T-cell (primary cell): ENCODE results near the gene USP37. TPM values are rescaled to one million over a fixed set of nuclear protein-coding genes. Genes with fewer than 3 reads are reported as not detected.

ENCODE experiments used
- ATAC-seq, 4 experiments: fragments of 200-7000 bp in 3 of 4; fragments of 150-1000 bp in 1 of 4; cut with Tn5 transposase; replicated peaks in 1 of 4; 1 replicate in 3 of 4; 2 replicates in 1 of 4; pipeline ENCODE4 v1.10.0; 2021; ENCODE audit warnings: moderate library complexity in 3 of 4, mild to moderate bottlenecking in 2 of 4, moderate number of reproducible peaks in 1 of 4
- CTCF ChIA-PET, 2 donors: fragments of 300-600 bp; sonication (Branson Sonifier 250); formaldehyde crosslinking; loops; one replicate each; lab custom pipeline; 2022; ENCODE audit warnings: antibody characterized with exemption in 2 of 2; lab: Charles Lee
- POLR2A ChIA-PET, 2 donors: fragments of 300-600 bp; sonication (Branson Sonifier 250); formaldehyde crosslinking; loops; one replicate each; lab custom pipeline; 2022; ENCODE audit warnings: antibody characterized with exemption in 2 of 2; lab: Charles Lee
- DNase-seq, 35 experiments: peaks; one replicate each; pipeline versions ENCODE4 v3.0.0 to v3.0.0-alpha.2; 2013 to 2023
- H3K27ac ChIP-seq: one replicate; pipeline ENCODE4 v1.5.1; 2013; ENCODE audit warnings: low read length
- H3K27me3 ChIP-seq, 2 experiments: replicated peaks in 1 of 2; 1 replicate in 1 of 2; 2 replicates in 1 of 2; pipeline versions ENCODE4 v1.6.1 to v1.7.0; 2013; ENCODE audit warnings: low read length in 1 of 2, mixed read lengths in 1 of 2; ENCODE audit not compliant: control insufficient read depth in 2 of 2, insufficient read depth in 2 of 2; ENCODE audit errors: extremely low read depth in 1 of 2
- H3K36me3 ChIP-seq, 2 donors: 1 replicate in 1 of 2; 2 replicates in 1 of 2; pipeline versions ENCODE4 v1.6.1 to v1.7.0; 2013; ENCODE audit warnings: low read length in 1 of 2; ENCODE audit not compliant: control insufficient read depth in 2 of 2, insufficient read depth in 1 of 2; ENCODE audit errors: extremely low read depth in 1 of 2
- H3K4me1 ChIP-seq, 2 experiments: 1 replicate in 1 of 2; 2 replicates in 1 of 2; pipeline versions ENCODE4 v1.6.1 to v1.7.0; 2013; ENCODE audit warnings: low read length in 2 of 2, mixed read lengths in 1 of 2; ENCODE audit not compliant: insufficient read depth in 2 of 2, control insufficient read depth in 1 of 2; ENCODE audit errors: extremely low read depth in 1 of 2
- H3K4me3 ChIP-seq, 2 donors: 1 replicate in 1 of 2; 2 replicates in 1 of 2; pipeline versions ENCODE4 v1.5.1 to v1.7.0; 2013; ENCODE audit warnings: mild to moderate bottlenecking in 2 of 2, low read length in 1 of 2, moderate library complexity in 1 of 2; ENCODE audit not compliant: control insufficient read depth in 1 of 2; ENCODE audit errors: extremely low read depth in 1 of 2
- H3K9me3 ChIP-seq: 2 replicates; pipeline ENCODE4 v1.7.0; 2013
- H3K27ac Mint-ChIP-seq, 2 donors: one replicate each; pipeline ENCODE4 v1.8.0; 2020 to 2021; ENCODE audit warnings: mild to moderate bottlenecking in 2 of 2, mixed read lengths in 2 of 2
- H3K27me3 Mint-ChIP-seq, 2 donors: one replicate each; pipeline ENCODE4 v1.8.0; 2021 to 2022; ENCODE audit warnings: mixed read lengths in 2 of 2
- H3K36me3 Mint-ChIP-seq: one replicate; pipeline ENCODE4 v1.8.0; 2021; ENCODE audit warnings: mixed read lengths
- H3K4me1 Mint-ChIP-seq, 3 donors: one replicate each; pipeline ENCODE4 v1.8.0; 2020 to 2022; ENCODE audit warnings: mixed read lengths in 3 of 3, mild to moderate bottlenecking in 1 of 3
- H3K4me3 Mint-ChIP-seq, 3 donors: one replicate each; pipeline ENCODE4 v1.8.0; 2020 to 2022; ENCODE audit warnings: mild to moderate bottlenecking in 3 of 3, mixed read lengths in 3 of 3, moderate library complexity in 3 of 3
- H3K9me3 Mint-ChIP-seq, 3 donors: one replicate each; pipeline ENCODE4 v1.8.0; 2020 to 2022; ENCODE audit warnings: mixed read lengths in 3 of 3
- WGBS: methylation state at CpG from one replicate; pipeline ENCODE4 v1.1.5; 2013; ENCODE audit warnings: missing lambda C conversion rate; ENCODE audit not compliant: insufficient coverage; 5-methylcytosine and 5-hydroxymethylcytosine counted together
- total RNA-seq, 35 experiments: library from RNA in 6 of 35; stranded (reverse) in 6 of 35; fragments of 120-200 nt in 1 of 35; gene quantifications; one replicate each; pipeline versions ENCODE4 v1.2.1 to v1.2.4 and lab custom pipeline; 2013 to 2026

Gene USP37
- total RNA-seq, 5 donors from 2014 or later (not counting 1 experiment from before 2014, with no cell fraction given): 19.5 to 28.8 (median 22.9) TPM

DNA sequence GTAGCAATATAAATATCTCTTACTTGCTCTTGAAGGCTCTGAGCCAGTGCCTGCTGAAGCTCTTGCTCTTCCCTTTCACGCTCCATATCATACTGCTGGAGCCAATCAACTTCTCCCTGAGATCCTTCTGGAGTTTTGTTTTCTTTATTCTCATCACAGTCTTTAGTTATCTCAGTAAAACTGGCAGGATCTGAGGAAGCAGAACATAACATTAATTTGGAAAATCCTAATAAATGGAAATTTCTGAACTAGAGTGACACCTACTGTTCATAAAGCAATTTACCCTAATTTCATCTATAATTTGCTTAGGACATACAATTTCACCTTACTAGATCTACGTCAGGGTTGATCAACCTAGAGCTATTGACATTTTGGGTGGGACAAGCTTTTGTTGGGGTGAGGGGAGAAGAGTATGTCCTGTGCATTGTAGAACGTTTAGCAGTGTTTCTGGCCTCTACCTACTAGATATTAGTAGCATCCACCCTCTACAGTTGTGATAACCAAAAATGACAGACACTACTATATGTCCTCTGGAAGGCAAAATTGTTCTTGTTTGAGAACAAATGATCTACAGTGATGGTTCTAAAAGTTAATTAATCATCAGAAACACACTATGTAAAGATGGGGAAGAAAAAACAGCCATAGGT lies 102.0 kb downstream of the USP37 start:
- CTCF ChIA-PET: interaction anchor here (0.6 to 1.5 kb wide), 8 partner anchors 14 to 196 kb away, joined by 3 to 5 read pairs (median 4); partner anchors contain the start of genes AAMP (in 1 of the 2) and PNKD (in 1 of the 2)
- no CpG with 5 or more reads among the region's 3 CpGs for WGBS
- peak overlapping the region in 1 of 2 donors; percentile 32 for H3K27ac Mint-ChIP-seq
- H3K4me1 Mint-ChIP-seq: peaks cover 6 to 17% (median 11%) of the 10 kb centered on the region in 3 donors
- DNase-seq: peak in 1 of 35 experiments; percentile 44
- no peak for ATAC-seq
- Histone ChIP-seq H3K36me3 (peaks cover 0 to 27% of the 10 kb centered on the region in 2 donors), H3K27ac (no peak overlapping the region), H3K4me3 (no peak overlapping the region), H3K4me1 (peaks cover 0 to under 1% of the 10 kb centered on the region in 2 experiments), H3K9me3 (no peaks in the 10 kb centered on the region), H3K27me3 (no peaks in the 10 kb centered on the region)
- POLR2A ChIA-PET: interaction anchor here in 1 of 2 donors (0.6 kb wide), 1 partner anchor 250 kb away, joined by 3 read pairs; no protein-coding TSS in a partner anchor
- no peaks in the 10 kb centered on the region for H3K9me3 Mint-ChIP-seq
- no peak overlapping the region for H3K4me3 Mint-ChIP-seq
- H3K36me3 Mint-ChIP-seq: peaks cover 32% of the 10 kb centered on the region
- no peaks in the 10 kb centered on the region for H3K27me3 Mint-ChIP-seq

DNA sequence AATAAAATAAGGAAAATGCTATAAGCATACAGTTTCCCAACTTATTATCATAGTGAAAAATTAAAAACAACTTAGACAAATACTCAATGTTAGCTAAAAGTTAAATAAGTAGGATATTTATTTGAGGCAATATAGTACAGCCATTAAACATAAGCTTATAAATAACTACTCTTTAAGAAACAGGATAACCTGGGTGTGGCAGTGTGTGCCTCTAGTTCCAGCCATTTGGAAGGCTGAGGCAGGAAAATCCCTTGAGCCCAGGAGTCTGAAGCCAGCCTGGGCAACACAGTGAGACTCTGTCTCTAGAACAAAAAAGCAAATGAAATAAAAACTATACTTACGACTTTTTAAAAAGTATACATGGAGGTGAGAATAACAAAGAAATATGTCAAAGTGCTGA lies 109.6 kb downstream of the USP37 start:
- Mint-ChIP-seq H3K4me3 (no peak overlapping the region), H3K9me3 (peaks cover 9 to 12% (median 10%) of the 10 kb centered on the region in 3 donors), H3K4me1 (no peaks in the 10 kb centered on the region), H3K27ac (no peak overlapping the region), H3K27me3 (no peaks in the 10 kb centered on the region), H3K36me3 (peaks cover 54% of the 10 kb centered on the region)
- DNase-seq (no peak), ATAC-seq (no peak)
- ChIA-PET POLR2A (interaction anchor here in 1 of 2 donors (0.6 kb wide), 1 partner anchor 106 kb away, joined by 3 read pairs; no protein-coding TSS in a partner anchor), CTCF (no interaction called here)
- Histone ChIP-seq H3K9me3 (no peaks in the 10 kb centered on the region), H3K27ac (no peak overlapping the region), H3K4me1 (no peaks in the 10 kb centered on the region), H3K27me3 (no peaks in the 10 kb centered on the region), H3K4me3 (no peak overlapping the region), H3K36me3 (peaks cover 3 to 55% of the 10 kb centered on the region in 2 donors)
- WGBS: no CpG with 5 or more reads among the region's 1 CpG

DNA sequence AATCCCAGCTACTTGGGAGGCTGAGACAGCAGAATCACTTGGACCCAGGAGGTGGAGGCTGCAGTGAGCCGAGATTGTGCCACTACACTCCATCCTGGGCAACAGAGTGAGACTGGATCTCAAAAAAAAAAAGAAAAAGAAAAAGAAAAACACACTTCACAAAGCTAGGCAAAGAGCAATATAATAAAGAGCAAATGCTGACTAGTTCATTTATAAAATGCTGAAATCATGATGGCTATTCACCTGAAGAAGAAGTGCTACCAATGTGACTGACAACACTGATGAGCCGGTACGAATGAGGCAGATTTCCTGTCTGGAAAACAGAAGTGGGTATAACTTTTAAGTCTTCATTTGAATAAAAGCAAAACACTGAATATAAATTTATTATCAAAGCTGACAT lies 111.3 kb downstream of the USP37 start:
- POLR2A ChIA-PET: no interaction called here
- Histone ChIP-seq H3K36me3 (peaks cover 3 to 50% of the 10 kb centered on the region in 2 donors), H3K4me3 (no peak overlapping the region), H3K9me3 (no peaks in the 10 kb centered on the region), H3K27ac (no peak overlapping the region), H3K27me3 (no peaks in the 10 kb centered on the region), H3K4me1 (no peaks in the 10 kb centered on the region)
- Mint-ChIP-seq H3K36me3 (peaks cover 46% of the 10 kb centered on the region), H3K27ac (no peak overlapping the region), H3K9me3 (peaks cover 9 to 12% (median 10%) of the 10 kb centered on the region in 3 donors), H3K4me1 (no peaks in the 10 kb centered on the region), H3K27me3 (no peaks in the 10 kb centered on the region), H3K4me3 (no peak overlapping the region)
- ATAC-seq (no peak), DNase-seq (no peak)
- CTCF ChIA-PET: no interaction called here
- no CpG with 5 or more reads among the region's 3 CpGs for WGBS

DNA sequence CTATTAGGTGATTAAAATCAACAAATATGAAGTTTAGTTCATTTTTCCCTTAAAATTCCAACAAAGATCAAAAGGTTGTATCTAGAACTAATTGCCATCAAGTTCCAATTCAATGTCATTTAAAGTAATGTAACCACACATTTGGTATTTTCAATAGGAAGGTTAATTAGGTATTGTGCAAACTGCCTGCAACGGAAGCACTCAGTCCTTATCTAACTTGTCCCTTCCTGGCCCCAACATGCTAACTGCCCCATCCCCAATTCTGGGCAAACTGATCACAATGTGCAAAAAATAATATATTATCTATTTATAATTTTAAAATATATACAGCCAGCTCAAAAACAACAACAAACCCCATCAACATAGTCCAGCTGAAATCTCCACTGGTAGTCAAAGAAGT lies 116.1 kb downstream of the USP37 start:
- Mint-ChIP-seq H3K36me3 (peaks cover 54% of the 10 kb centered on the region), H3K4me3 (no peak overlapping the region), H3K27ac (no peak overlapping the region), H3K27me3 (no peaks in the 10 kb centered on the region), H3K4me1 (peaks cover 0 to 2% (median 0%) of the 10 kb centered on the region in 3 donors), H3K9me3 (peaks cover 9 to 12% (median 10%) of the 10 kb centered on the region in 3 donors)
- Histone ChIP-seq H3K9me3 (no peaks in the 10 kb centered on the region), H3K27me3 (no peaks in the 10 kb centered on the region), H3K27ac (no peak overlapping the region), H3K4me1 (no peaks in the 10 kb centered on the region), H3K36me3 (peaks cover 3 to 48% of the 10 kb centered on the region in 2 donors), H3K4me3 (no peak overlapping the region)
- DNase-seq: no peak
- POLR2A ChIA-PET: no interaction called here
- no peak for ATAC-seq
- no CpG with 5 or more reads among the region's 1 CpG for WGBS
- CTCF ChIA-PET: interaction anchor here in 1 of 2 donors (0.6 kb wide), 2 partner anchors 19 to 32 kb away, joined by 5 to 8 read pairs; no protein-coding TSS in a partner anchor

DNA sequence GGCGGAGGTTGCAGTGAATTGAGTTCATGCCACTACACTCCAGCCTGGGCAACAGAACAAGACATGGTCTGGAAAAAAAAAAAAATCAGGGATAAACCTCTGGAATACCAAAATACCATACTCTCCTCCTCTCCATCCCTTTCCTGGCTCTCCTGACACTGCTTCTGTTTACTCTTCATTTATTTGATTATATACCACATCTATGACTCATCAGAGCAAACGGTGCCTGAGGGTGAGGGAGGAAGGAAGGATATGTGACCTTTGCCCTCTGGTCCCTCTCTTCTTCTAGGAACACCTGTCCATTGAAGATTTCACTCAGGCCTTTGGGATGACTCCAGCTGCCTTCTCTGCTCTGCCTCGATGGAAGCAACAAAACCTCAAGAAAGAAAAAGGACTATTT lies 119.2 kb downstream of the USP37 start:
- DNase-seq (no peak), ATAC-seq (no peak)
- peaks cover 0 to 2% (median 0%) of the 10 kb centered on the region in 3 donors for H3K4me1 Mint-ChIP-seq
- Histone ChIP-seq H3K9me3 (no peaks in the 10 kb centered on the region), H3K27ac (no peak overlapping the region), H3K4me3 (no peak overlapping the region), H3K27me3 (no peaks in the 10 kb centered on the region), H3K36me3 (peaks cover 0 to 25% of the 10 kb centered on the region in 2 donors), H3K4me1 (no peaks in the 10 kb centered on the region)
- no peaks in the 10 kb centered on the region for H3K9me3 Mint-ChIP-seq
- no peak overlapping the region for H3K4me3 Mint-ChIP-seq
- H3K27ac Mint-ChIP-seq: no peak overlapping the region
- CTCF ChIA-PET: interaction anchor here in 1 of 2 donors (0.6 kb wide), 2 partner anchors 105 to 124 kb away, joined by 4 to 5 read pairs; no protein-coding TSS in a partner anchor
- WGBS: 86% methylated on average over 1 of the region's 3 CpGs
- POLR2A ChIA-PET: no interaction called here
- H3K27me3 Mint-ChIP-seq: no peaks in the 10 kb centered on the region
- peaks cover 28% of the 10 kb centered on the region for H3K36me3 Mint-ChIP-seq

DNA sequence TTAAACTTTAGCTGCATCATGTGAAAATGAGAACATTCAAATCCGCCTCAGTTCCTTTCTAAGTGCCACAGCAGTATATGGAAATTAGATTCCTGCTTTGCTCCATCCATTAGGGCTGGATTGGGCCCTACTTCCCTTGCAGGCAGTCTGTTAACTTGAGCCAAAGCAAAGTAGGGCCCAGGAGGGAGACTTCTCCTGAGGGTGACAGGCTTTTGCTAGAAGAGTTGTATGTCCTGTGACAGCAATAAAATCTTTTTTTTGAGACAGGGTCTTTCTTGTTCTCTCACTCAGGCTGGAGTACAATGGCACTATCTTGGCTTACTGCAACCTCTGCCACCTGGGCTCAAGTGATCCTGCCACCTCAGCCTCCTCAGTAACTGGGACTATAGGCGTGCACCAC lies 121.1 kb downstream of the USP37 start:
- Histone ChIP-seq H3K9me3 (no peaks in the 10 kb centered on the region), H3K4me1 (no peaks in the 10 kb centered on the region), H3K27me3 (no peaks in the 10 kb centered on the region), H3K36me3 (peaks cover 0 to 18% of the 10 kb centered on the region in 2 donors), H3K4me3 (no peak overlapping the region), H3K27ac (no peak overlapping the region)
- Mint-ChIP-seq H3K4me1 (peaks cover 0 to 2% (median 0%) of the 10 kb centered on the region in 3 donors), H3K36me3 (peaks cover 23% of the 10 kb centered on the region), H3K9me3 (no peaks in the 10 kb centered on the region), H3K4me3 (no peak overlapping the region), H3K27me3 (no peaks in the 10 kb centered on the region), H3K27ac (no peak overlapping the region)
- POLR2A ChIA-PET: no interaction called here
- no peak for ATAC-seq
- CTCF ChIA-PET: interaction anchor here in 1 of 2 donors (1.4 kb wide), 1 partner anchor 18 kb away, joined by 4 read pairs; no protein-coding TSS in a partner anchor
- 100% methylated on average over 1 of the region's 2 CpGs for WGBS
- DNase-seq: no peak
